ENCODE measurements around the gene IQGAP1. TPM values are rescaled to one million over a fixed set of nuclear protein-coding genes. Genes with fewer than 3 reads are reported as not detected.
"Not testable (repeated sequence)": the region's sequence is repeated elsewhere in the genome, so short reads cannot be mapped to it uniquely, and the experiment has no call there.

The IQGAP1 gene
- polyA plus RNA-seq, 10 donors, result 62.3 to 99.6 (median 83.6) TPM

DNA sequence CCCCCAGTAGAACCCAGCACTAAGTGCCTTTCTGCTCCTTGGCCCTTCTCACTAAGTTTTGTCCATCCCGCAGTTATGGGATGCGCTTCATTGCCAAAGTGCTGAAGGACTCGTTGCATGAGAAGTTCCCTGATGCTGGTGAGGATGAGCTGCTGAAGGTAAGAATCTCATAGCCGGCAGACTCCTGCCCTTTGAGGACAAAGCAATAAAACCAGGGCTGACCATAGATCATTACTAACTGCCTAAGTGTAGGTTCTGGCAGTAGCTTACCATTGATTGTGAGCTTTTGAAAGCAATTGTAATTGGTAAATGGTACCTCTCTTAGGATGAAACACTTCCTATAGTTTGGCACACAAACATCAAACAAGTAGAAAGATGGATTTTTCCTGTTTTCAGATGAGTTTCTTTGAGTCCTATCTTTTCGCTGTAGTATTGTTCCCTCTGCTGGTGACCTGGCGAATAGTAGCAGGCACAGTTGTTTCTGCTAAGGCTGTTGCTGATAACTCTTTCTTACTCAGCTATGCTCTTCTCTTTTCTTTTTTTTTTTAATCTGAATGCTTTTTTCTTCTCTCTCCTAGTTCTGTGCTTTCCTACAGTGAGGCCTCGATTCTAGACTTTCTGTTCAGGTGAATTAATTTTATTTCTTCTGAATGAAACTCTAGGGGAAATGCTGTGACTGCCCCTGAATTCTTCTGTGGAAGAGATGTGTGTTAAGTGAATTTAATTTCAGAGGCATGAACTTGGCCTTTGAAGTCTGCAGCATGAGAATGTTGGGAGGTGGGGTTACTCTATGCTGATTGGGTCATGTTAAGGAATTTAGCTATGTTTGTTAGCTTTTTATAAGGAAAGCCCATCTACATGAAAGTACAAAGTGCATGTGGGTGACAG is 94.3 kb downstream of the IQGAP1 start:
- DNase-seq, result peak; percentile 30 to 76 (median 55)

DNA sequence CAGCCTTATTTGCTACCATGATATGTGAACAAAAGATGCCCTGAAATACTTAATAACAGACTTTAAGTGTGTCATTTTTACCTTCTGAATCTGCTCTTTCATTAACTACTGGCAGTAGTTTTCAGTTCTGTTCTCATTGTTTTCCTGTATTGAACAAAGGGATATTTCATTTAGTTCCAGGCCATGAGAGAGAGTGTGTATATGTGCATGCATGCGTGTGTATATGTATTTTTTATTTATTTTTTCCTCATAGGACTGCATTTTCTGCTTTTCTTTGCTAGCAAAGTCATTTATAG is 94.9 kb downstream of the IQGAP1 start:
- DNase-seq, result no peak

DNA sequence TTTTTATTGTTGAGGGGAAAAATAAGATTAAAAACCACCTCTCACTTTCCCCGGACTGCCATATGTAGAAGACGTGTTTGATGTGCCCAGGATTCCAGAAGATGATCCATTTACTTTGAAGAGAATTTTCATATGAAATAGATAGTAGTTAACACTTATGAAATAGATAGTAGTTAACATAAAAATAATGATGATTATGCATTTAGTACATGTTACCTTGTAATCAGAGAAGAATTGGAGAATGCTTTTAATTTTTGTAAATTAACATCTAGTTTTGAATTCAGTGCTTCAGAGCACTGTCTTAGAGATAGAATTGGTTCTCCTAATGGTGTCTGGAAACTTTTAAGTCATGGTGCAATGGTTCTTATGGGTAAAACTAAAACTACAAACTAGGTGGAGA is 95.6 kb downstream of the IQGAP1 start:
- no peak for DNase-seq

DNA sequence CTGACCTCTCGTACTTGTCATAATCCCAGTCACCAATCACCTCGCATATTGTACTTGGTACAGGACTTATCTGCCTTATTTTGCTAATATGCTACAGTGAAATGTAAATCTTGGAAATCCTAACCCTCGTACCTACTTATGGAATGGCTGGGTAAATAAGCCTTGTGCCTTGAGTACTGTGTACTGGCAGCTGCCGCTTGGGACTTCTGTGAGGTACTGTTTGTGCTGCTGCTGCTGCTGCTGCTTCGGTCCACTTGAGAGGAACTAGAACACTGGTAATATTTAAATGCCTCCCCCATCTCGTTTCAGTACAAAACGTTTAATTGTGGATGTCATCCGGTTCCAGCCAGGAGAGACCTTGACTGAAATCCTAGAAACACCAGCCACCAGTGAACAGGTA is 99.1 kb downstream of the IQGAP1 start:
- no peak for DNase-seq

DNA sequence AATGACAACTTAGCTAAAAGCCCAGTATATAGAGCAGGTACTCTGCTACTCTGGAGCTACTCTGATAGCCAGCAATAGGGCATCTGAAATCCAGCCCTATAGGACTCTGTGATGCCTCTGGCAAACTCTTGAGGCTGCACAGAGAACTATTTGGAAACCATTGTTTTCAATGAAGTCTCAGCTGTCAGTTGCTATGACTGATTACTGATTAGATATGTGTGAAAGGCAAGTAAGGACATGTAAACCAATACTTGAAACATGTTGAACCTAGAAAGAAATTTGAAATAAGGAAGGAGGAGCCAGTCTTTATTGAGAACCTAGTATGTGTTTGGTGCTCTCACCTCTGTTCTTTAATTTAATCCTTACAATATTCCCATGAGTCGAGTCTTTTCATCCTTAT is 101.5 kb downstream of the IQGAP1 start:
- DNase-seq, result no peak

DNA sequence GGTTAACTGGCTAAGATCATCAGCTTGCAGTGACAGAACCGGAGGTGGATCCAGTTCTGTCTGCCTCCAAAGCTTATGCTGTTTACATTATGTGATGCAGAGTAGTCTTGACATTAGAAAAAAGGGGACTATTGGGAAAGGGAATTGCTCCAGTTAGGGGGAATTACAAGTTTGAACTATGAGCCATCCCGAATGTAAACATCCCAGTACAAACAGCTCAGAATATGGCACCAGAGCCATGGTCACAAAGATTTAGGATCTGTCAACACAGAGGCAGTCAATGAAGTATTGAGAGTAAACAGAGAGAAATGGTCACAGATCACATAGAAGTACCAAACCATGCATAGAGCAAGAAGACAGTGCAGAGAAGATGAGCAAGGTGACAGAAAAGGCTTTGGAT is 101.9 kb downstream of the IQGAP1 start:
- no peak for DNase-seq

DNA sequence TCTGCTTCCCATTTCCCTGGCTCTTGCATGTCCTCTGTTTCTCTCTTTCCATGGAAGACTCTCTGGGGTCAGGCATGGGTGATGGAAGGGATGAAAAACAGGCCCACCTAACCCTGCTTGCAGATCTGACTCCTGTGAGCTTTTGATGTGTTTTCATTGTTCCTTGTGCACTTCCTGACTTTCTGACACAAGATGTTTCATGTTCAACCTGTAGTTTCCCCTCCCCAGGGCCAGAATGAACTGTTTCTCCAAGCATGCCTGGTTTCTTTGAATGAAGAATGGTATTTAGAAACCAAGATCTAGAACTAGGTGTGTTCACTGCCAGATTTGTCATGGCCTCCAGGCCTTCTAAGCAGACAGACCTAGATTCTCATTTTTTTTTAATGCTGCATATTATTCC is 105.6 kb downstream of the IQGAP1 start:
- no peak for DNase-seq

DNA sequence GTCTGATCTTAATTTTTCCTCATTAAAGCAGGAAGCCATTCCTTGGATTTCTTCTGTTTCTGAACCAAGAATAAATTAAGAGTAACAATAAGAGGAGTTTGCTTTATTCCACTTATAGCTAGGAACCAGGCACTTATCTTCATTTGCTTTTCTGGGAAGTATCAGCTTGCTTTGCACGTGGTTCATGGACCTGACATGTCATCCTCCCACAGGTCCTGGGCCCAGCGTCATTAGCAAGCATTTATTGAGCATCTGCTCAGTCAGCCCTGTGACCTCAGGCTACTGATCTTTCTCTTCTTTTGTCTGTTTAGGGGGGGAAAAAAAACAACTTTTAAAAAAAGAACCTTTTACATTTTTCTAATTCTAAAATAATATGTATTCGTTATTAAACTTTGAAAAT is 107.0 kb downstream of the IQGAP1 start:
- DNase-seq, result no peak

DNA sequence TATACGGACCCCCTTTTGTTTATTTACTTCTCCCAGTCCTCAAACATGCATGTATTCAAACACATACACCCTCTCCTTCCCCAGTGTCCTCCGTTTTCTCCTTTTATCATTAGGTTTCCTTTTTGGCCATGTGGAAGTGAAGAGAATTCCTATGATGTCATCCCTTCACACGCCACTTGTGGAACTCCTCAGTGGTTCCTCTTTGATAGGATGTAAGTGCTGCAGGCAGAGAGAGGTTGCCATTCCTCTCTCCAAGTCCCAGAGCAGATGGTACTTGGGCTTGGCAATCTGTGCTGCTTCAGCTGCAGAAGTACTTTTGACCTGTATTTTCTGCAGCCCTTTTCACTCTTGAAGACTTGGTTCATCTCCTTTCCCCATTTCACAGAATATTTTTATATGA is 108.7 kb downstream of the IQGAP1 start:
- DNase-seq, result no peak

DNA sequence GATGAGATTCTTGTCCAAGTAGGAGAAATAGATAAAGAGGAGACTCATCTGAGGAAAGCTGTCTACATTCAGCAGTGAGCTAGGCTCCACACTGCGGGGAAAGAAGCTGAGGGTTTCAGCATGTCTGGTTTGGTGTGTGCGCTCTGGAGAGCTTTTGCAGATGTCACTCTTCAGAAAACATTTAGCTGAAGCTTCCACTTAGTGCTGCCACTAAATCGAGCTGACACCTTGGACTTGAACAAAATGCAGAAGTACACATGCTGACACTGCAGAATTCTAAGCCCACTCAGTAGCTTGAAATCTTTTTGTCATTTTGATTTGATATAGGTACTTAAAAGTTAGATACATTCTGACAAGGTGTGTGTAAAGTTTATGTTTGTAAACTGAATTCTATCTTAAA is 109.3 kb downstream of the IQGAP1 start:
- DNase-seq, result no peak

DNA sequence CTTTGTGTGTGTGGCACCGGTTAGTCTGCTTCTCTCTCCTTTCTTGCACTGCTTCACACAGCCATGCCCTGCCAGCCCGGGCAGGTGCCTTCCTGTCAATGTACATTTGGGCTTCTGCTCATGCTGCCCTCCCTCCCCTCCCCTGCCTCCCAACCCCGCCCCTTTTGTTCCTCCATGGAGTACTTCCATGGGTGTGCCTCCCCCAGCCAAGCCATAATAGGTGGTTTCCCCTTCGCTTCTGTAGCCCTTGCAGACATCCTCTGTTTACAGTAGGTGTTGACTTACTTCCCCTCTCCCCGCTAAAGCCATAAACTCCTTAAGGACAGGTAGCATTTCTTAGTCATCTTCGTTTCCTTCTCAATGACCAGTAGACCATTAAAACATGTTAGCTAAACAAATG is 109.9 kb downstream of the IQGAP1 start:
- no peak for DNase-seq

DNA sequence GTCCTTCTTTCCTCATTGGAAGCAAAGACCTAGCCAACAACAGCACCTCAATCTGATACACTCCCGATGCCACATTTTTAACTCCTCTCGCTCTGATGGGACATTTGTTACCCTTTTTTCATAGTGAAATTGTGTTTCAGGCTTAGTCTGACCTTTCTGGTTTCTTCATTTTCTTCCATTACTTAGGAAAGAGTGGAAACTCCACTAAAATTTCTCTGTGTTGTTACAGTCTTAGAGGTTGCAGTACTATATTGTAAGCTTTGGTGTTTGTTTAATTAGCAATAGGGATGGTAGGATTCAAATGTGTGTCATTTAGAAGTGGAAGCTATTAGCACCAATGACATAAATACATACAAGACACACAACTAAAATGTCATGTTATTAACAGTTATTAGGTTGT is 112.1 kb downstream of the IQGAP1 start:
- no peak for DNase-seq

DNA sequence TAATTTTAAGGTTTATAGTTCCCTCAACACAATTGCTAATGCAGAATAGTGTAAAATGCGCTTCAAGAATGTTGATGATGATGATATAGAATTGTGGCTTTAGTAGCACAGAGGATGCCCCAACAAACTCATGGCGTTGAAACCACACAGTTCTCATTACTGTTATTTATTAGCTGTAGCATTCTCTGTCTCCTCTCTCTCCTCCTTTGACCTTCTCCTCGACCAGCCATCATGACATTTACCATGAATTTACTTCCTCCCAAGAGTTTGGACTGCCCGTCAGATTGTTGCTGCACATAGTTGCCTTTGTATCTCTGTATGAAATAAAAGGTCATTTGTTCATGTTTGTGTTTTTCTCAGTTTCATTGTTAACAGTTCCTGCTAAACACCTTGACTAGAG is 113.9 kb downstream of the IQGAP1 start:
- DNase-seq, result no peak

DNA sequence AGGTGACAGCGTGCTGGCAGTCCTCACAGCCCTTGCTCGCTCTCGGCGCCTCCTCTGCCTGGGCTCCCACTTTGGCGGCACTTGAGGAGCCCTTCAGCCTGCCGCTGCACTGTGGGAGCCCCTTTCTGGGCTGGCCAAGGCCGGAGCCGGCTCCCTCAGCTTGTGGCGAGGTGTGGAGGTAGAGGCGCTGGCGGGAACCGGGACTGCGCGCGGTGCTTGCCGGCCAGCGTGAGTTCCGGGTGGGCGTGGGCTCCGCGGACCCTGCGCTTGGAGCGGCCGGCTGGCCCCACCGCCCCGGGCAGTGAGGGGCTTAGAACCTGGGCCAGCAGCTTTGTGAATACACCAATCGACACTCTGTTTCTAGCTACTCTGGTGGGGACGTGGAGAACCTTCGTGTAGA is 122.7 kb downstream of the IQGAP1 start:
- not testable (repeated sequence) for DNase-seq

DNA sequence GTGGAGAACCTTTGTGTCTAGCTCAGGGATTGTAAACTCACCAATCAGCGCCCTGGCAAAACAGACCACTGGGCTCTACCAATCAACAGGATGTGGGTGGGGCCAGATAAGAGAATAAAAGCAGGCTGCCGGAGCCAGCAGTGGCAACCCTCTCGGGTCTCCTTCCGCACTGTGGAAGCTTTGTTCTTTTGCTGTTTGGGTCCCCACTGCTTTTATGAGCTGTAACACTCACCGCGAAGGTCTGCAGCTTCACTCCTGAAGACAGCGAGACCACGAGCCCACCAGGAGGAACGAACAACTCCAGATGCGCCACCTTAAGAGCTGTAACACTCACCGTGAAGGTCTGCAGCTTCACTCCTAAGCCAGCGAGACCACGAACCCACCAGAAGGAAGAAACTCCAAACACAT is 123.2 kb downstream of the IQGAP1 start:
- DNase-seq, result not testable (repeated sequence)

DNA sequence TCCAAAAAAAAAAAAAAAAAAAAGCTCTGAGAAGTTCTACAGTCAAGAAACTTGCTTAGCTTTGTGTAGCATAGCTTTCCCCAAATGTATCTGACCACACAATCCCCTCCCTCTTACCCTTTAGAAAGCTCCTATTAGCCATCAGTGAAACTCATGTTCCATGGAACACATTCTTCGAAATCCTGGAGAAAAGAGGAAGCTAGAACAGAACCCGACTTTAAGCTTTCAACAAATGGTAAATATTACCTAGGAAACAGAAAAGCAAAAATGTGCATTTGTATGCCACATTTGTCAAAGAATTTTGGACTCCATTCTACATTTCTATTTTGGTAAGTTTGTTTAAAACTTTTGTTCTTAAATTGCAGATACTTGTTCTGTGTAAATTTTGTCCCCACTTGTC is 124.2 kb downstream of the IQGAP1 start:
- no peak for DNase-seq

DNA sequence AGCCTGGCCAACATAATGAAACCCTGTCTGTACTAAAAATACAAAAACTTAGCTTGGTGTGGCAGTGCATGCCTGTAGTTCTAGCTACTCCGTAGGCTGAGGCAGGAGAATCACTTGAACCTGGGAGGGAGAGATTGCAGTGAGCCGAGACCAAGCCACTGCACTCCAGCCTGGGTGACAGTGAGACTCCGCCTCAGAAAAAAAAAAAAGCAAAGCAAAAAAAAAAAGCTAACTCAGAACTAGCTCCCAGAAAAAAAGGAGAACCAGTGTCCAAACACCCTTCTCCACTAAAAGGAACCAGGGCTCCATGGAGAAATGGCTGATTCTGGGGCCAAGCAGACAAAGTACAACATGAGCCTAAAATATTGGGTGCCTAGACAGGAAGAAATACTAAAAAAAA is 124.9 kb downstream of the IQGAP1 start:
- DNase-seq, result no peak

DNA sequence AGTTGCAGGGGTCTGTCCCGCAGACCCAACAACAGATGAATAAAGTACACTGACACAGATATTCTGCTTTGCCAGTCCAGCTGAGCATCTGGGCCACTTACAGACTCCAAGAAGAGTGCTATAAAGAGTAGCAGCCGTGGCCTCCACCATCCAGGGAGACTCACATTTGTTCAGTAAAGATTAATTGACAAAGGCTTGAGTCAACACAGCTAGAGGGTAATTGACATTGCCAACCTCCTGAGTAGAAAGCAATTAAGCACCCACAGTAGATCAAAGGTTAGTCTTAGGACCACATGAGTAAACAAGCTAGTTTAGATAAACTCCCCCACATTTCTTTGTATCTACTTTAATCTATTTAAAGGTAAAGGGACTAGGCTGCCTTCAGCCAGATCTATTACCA is 125.4 kb downstream of the IQGAP1 start:
- DNase-seq, result no peak

DNA sequence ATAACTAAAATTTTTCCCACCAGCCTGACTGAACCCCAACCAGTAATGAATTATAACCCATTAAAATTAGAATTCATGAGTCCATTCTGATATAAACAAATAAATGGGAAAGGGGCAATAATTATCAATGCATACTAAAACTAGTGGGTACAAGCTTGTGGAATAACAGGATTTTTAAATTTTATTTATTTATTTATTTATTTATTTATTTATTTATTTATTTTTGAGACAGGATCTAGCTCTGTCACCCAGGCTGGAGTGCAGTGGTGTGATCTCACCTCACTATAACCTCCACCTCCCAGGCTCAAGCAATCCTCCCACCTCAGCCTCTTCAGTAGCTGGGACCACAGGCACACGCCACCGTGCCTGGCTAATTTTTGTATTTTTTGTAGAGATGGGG is 125.9 kb downstream of the IQGAP1 start:
- DNase-seq, result not testable (repeated sequence)

DNA sequence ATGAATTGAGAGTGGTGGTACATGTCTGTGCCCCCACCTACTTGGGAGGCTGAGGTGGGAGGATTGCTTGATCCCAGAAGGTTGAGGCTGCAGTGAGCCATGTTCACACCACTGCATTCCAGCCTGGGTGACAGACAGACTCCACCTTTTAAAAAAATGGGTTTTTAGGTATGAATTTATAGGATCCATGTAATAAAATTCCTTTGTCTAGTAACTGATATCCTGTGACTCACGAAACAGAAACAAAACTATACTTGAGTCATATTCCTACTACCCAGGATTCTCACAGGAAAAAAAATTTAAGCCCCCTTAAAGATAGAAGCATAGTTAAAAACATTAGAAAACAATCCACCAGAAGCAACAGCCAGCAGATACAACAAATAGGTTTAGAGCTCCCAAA is 131.6 kb downstream of the IQGAP1 start:
- peak in 1 of 3 donors; percentile 41 for DNase-seq

DNA sequence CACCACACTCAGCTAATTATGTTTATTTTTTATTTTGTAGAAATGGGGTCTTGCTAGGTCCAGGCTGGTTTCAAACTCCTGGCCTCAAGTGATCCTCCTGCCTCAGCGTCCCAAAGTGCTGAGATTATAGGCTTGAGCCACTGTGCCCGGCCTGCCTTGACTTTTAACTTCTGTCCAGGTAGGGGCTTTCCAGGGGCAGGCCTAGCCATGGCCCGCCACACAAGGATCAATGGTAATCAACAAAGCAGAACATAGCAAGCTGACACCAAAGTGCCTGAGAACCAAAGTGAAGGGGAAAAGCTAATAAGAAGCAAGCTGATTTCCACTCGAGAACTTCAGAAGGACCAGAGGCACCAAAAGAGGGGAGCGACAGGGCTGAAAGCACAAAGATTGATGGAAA is 132.3 kb downstream of the IQGAP1 start:
- no peak for DNase-seq

DNA sequence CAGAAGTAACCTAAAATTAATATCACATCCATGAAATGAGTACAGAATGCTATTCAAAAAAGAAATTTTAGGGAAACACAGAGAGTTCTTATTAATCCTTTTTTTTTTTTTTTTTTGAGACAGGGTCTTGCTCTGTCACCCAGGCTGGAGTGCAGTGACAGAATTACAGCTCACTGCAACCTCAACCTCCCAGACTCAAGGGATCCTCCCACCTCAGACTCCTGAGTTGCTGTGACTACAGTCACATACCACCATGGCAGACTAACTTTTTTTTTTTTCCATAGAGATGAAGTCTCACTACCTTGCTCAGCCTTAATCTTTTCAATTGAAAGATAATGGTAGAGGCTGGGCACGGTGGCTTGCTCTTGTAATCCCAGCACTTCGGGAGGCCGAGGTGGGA is 135.3 kb downstream of the IQGAP1 start:
- DNase-seq, result no peak

DNA sequence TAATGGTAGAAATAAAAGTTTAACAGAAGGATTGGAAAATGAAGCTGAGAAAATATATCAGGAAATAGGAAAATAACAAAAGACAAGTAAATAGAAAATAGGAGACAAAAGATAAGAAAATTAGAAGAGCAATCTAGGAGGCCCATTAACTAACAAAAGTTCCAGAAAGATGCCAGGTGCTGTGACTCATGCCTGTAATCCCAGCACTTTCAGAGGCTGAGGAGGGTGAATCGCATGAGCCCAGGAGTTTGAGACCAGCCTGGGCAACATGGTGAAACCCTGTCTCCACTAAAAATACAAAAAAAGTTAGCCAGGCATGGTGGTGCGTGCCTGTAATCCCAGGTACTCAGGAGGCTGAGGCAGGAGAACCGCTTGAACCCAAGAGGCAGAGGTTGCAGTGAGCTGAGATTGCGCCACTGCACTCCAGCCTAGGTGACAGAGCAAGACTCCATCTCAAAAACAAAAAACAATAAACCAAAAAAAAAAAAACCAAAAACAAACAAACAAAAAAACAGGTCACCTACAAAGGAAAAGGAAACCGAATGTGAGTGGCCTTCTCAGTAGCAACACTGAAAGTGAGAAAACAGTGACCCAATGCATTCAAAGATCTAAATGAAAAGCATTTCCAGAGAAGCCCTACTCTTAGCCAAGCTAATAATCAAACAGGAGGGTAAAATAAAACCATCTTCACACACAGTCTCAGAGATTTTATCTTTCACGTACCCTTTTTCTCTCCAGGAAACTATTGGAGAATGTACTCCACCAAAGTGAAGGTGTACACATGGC is 136.2 kb downstream of the IQGAP1 start:
- not testable (repeated sequence) for DNase-seq

DNA sequence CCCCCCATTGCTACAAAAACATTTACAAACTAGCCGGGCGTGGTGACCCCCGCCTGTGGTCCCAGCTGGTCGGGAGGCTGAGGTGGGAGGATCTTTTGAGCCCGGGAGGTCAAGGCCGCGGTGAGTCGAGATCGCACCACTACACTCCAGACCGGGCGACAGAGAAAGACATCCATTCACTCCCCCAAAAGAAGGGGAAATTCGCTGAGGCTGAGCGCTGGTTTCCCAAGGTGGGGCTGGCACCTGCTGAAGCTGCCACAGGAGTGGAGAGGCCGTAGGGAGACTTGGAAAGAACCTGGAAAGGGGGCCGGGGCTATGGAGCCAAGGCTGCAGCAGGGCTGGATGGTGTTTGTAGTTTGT is 140.9 kb downstream of the IQGAP1 start:
- no peak for DNase-seq

Data from muscle of back (tissue), 11 donors.